Neural progenitor cell (in vitro differentiated cells): ENCODE data around the gene PPP2CA. TPM values are rescaled to one million over a fixed set of nuclear protein-coding genes. Genes with fewer than 3 reads are reported as not detected.
"Not testable (repeated sequence)": the region's sequence is repeated elsewhere in the genome, so short reads cannot be mapped to it uniquely, and the experiment has no call there.

Source experiments
- DNase-seq: peaks from one replicate; pipeline ENCODE4 v3.0.0-alpha.2; 2016; ENCODE audit warnings: low spot score
- H2AFZ ChIP-seq: fragments of 200-600 bp; sonication (generic); replicated peaks from 2 replicates; pipeline ENCODE4 v1.6.1; 2016; ENCODE audit warnings: antibody characterized with exemption
- H3F3A ChIP-seq: fragments of 200-600 bp; sonication (generic); 2 replicates; pipeline ENCODE4 v1.6.1; 2016; ENCODE audit warnings: antibody characterized with exemption, low read depth
- H3K27ac ChIP-seq: fragments of 200-600 bp; sonication (generic); 2 replicates; pipeline ENCODE4 v1.5.1; 2016; ENCODE audit warnings: mild to moderate bottlenecking
- H3K27me3 ChIP-seq: fragments of 200-600 bp; sonication (generic); 2 replicates; pipeline ENCODE4 v1.6.1; 2016; ENCODE audit warnings: mild to moderate bottlenecking, moderate library complexity
- H3K36me3 ChIP-seq: fragments of 200-600 bp; sonication (generic); 2 replicates; pipeline ENCODE4 v1.5.1; 2016
- H3K4me1 ChIP-seq: fragments of 200-600 bp; sonication (generic); 2 replicates; pipeline ENCODE4 v1.6.1; 2016; ENCODE audit warnings: mixed run types
- H3K4me2 ChIP-seq: fragments of 200-600 bp; sonication (generic); 2 replicates; pipeline ENCODE4 v1.6.1; 2016
- H3K4me3 ChIP-seq: fragments of 200-600 bp; sonication (generic); 2 replicates; pipeline ENCODE4 v1.5.1; 2016
- H3K79me2 ChIP-seq: fragments of 200-600 bp; sonication (generic); 2 replicates; pipeline ENCODE4 v1.6.1; 2016; ENCODE audit warnings: low read depth
- H3K9ac ChIP-seq: fragments of 200-600 bp; sonication (generic); 2 replicates; pipeline ENCODE4 v1.6.1; 2016
- H3K9me3 ChIP-seq: fragments of 200-600 bp; sonication (generic); 2 replicates; pipeline ENCODE4 v1.5.1; 2016; ENCODE audit warnings: low read depth
- H4K20me1 ChIP-seq: fragments of 200-600 bp; sonication (generic); 2 replicates; pipeline ENCODE4 v1.6.1; 2016; ENCODE audit warnings: low read depth
- H3K27ac Mint-ChIP-seq: 3 replicates; pipeline ENCODE4 v1.8.0; 2021; ENCODE audit warnings: mixed read lengths
- H3K27me3 Mint-ChIP-seq: 2 replicates; pipeline ENCODE4 v1.8.0; 2022; ENCODE audit warnings: low read depth, mild to moderate bottlenecking, inconsistent platforms, moderate library complexity, mixed read lengths; ENCODE audit not compliant: insufficient read depth
- H3K36me3 Mint-ChIP-seq: 3 replicates; pipeline ENCODE4 v1.8.0; 2021; ENCODE audit warnings: mixed read lengths
- H3K4me1 Mint-ChIP-seq: 3 replicates; pipeline ENCODE4 v1.8.0; 2021; ENCODE audit warnings: mixed read lengths
- H3K4me3 Mint-ChIP-seq: 3 replicates; pipeline ENCODE4 v1.8.0; 2021; ENCODE audit warnings: mild to moderate bottlenecking, moderate library complexity, mixed read lengths
- H3K9me3 Mint-ChIP-seq: 3 replicates; pipeline ENCODE4 v1.8.0; 2020; ENCODE audit warnings: mixed read lengths
- EZH2 ChIP-seq: fragments of 200-600 bp; sonication (generic); IDR thresholded peaks from 2 replicates; pipeline ENCODE4 v1.6.1; 2017; ENCODE audit warnings: antibody characterized with exemption, mild to moderate bottlenecking, moderate library complexity
- EZH2phosphoT487 ChIP-seq: fragments of 200-600 bp; sonication (generic); IDR thresholded peaks from 2 replicates; pipeline ENCODE4 v1.6.1; 2017; ENCODE audit warnings: antibody characterized with exemption
- total RNA-seq: library from RNA; depleted of rRNA; stranded (reverse); fragments of >200 nt; gene quantifications from 2 replicates; pipeline ENCODE4 v1.2.3, GENCODE V29; 2015; ENCODE audit warnings: low replicate concordance
- TF ChIP-seq, protein P1 (sequence below): fragments of 200-600 bp; sonication (generic); IDR thresholded peaks from 2 replicates; pipeline ENCODE4 v1.5.1; 2017; ENCODE audit warnings: antibody characterized with exemption, mild to moderate bottlenecking

Gene PPP2CA
- total RNA-seq, 1 donor from 2014 or later, result 216 TPM

DNA sequence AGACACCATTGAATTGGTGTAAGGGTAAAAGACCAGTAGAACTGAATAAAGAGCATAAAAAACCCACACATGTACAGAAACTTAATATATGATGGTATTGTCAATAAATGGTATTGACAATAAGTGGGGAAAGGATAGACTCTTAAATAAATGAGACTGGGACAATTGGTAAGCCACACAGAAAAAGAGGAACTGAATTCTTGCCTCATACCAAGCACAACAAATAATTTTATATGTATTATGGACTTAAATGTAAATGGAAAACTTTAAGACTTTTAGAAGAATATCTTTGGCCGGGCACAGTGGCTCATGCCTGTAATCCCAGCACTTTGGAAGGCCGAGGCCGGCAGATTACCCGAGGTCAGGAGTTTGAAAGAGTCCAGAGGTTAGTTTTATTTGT is 37.9 kb upstream of the PPP2CA start:
- H3F3A ChIP-seq, result no peaks in the 10 kb centered on the region
- no peaks in the 10 kb centered on the region for H3K9me3 ChIP-seq
- no peak overlapping the region for H3K4me2 ChIP-seq
- H3K4me1 ChIP-seq, result no peaks in the 10 kb centered on the region
- Mint-ChIP-seq H3K27me3 (peaks cover 2% of the 10 kb centered on the region), H3K4me3 (no peak overlapping the region), H3K9me3 (peaks cover 26% of the 10 kb centered on the region), H3K4me1 (no peaks in the 10 kb centered on the region), H3K36me3 (no peaks in the 10 kb centered on the region), H3K27ac (no peak overlapping the region)
- no peak for DNase-seq
- TF ChIP-seq, protein P1, sequence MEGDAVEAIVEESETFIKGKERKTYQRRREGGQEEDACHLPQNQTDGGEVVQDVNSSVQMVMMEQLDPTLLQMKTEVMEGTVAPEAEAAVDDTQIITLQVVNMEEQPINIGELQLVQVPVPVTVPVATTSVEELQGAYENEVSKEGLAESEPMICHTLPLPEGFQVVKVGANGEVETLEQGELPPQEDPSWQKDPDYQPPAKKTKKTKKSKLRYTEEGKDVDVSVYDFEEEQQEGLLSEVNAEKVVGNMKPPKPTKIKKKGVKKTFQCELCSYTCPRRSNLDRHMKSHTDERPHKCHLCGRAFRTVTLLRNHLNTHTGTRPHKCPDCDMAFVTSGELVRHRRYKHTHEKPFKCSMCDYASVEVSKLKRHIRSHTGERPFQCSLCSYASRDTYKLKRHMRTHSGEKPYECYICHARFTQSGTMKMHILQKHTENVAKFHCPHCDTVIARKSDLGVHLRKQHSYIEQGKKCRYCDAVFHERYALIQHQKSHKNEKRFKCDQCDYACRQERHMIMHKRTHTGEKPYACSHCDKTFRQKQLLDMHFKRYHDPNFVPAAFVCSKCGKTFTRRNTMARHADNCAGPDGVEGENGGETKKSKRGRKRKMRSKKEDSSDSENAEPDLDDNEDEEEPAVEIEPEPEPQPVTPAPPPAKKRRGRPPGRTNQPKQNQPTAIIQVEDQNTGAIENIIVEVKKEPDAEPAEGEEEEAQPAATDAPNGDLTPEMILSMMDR, result no peak
- TF ChIP-seq EZH2 (no peak), EZH2phosphoT487 (no peak)
- no peak overlapping the region for H2AFZ ChIP-seq
- H3K27ac ChIP-seq, result no peak overlapping the region
- no peak overlapping the region for H3K4me3 ChIP-seq
- H4K20me1 ChIP-seq, result no peaks in the 10 kb centered on the region
- H3K36me3 ChIP-seq, result no peaks in the 10 kb centered on the region
- no peaks in the 10 kb centered on the region for H3K79me2 ChIP-seq
- H3K9ac ChIP-seq, result no peak overlapping the region
- H3K27me3 ChIP-seq, result no peaks in the 10 kb centered on the region

DNA sequence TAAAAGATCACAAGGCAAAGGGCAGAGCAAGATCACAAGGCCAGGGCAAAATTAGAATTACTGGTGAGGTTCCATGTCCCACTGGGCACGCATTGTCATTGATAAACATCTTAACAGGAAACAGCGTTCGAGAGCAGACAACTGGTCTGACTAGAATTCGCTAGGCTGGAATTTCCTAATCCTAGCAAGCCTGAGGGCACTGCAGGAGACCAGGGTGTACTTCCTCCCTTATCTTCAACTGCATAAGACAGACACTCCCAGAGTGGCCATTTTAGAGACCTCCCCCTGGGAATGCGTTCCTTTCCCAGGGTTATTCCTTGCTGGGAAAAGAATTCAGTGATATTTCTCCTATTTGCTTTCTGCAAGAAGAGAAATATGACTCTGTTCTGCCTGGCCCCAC is 36.8 kb upstream of the PPP2CA start:
- H3K36me3 Mint-ChIP-seq, H3F3A ChIP-seq, H3K9ac ChIP-seq, DNase-seq, H3K4me1 ChIP-seq, H3K4me3 Mint-ChIP-seq, H4K20me1 ChIP-seq, H3K36me3 ChIP-seq, H3K27ac ChIP-seq, H3K79me2 ChIP-seq, H3K27ac Mint-ChIP-seq, H3K4me2 ChIP-seq, H3K27me3 Mint-ChIP-seq, H3K4me3 ChIP-seq, H3K4me1 Mint-ChIP-seq, H3K9me3 ChIP-seq, H2AFZ ChIP-seq, H3K27me3 ChIP-seq: not testable (repeated sequence)
- peaks cover 26% of the 10 kb centered on the region for H3K9me3 Mint-ChIP-seq

DNA sequence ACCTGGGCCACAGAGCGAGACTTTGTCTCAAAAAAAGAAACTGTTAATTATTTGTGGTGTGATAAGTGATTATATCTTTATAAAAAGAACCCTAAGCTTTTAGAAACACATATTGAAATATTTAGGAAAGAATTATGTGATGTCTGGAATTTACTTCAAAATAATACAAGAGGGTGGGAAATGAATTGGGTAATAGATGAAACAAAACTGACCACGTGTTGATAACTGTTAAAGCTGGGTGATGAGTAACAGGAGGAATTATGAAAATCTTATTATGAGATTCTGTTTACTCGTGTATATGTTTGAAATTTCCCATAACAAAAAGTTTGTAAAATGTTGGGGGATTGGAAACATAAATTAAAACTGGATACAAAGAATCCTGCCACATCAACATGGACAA is 33.0 kb upstream of the PPP2CA start:
- TF ChIP-seq, protein P1, result no peak
- no peak for TF ChIP-seq EZH2phosphoT487
- TF ChIP-seq EZH2, result no peak

DNA sequence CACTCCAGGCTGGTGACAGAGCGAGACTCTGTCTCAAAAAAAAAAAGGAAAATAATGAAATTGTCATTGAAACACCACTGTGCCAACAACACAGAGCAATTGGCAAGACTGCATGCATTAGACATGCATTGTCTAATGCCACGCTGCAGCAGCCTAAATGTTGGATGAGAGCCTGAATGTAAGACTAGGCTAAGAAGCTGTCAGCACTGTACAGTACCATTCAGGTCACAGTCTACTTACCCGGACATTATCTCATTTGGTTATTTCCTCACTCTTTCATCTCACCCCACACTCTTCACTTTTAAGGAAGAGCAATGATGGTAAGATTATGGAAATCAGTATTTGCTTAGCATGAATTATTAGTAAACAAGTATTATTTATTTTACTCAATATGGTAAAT is 31.3 kb upstream of the PPP2CA start:
- Mint-ChIP-seq H3K27ac (no peak overlapping the region), H3K9me3 (peaks cover 9% of the 10 kb centered on the region), H3K27me3 (no peaks in the 10 kb centered on the region), H3K4me1 (no peaks in the 10 kb centered on the region), H3K4me3 (no peak overlapping the region), H3K36me3 (no peaks in the 10 kb centered on the region)
- TF ChIP-seq EZH2phosphoT487 (no peak), EZH2 (no peak)
- TF ChIP-seq, protein P1, result no peak
- H3K27ac ChIP-seq, result no peak overlapping the region
- DNase-seq, result no peak
- H2AFZ ChIP-seq, result no peak overlapping the region
- H3K4me3 ChIP-seq, result no peak overlapping the region
- H3K4me2 ChIP-seq, result no peak overlapping the region
- H3K9me3 ChIP-seq, result no peaks in the 10 kb centered on the region
- no peaks in the 10 kb centered on the region for H3K36me3 ChIP-seq
- H3F3A ChIP-seq, result no peaks in the 10 kb centered on the region
- H3K9ac ChIP-seq, result no peak overlapping the region
- H3K79me2 ChIP-seq, result no peaks in the 10 kb centered on the region
- no peaks in the 10 kb centered on the region for H3K27me3 ChIP-seq
- no peaks in the 10 kb centered on the region for H3K4me1 ChIP-seq
- H4K20me1 ChIP-seq, result no peaks in the 10 kb centered on the region

More for the DNA sequence above, 33.0 kb upstream of the PPP2CA start:
- no peak overlapping the region for H3K27ac Mint-ChIP-seq
- Histone ChIP-seq H4K20me1 (no peaks in the 10 kb centered on the region), H3K4me1 (no peaks in the 10 kb centered on the region), H3F3A (no peaks in the 10 kb centered on the region), H3K9me3 (no peaks in the 10 kb centered on the region), H2AFZ (no peak overlapping the region), H3K79me2 (no peaks in the 10 kb centered on the region), H3K36me3 (no peaks in the 10 kb centered on the region), H3K27me3 (no peaks in the 10 kb centered on the region), H3K4me3 (no peak overlapping the region), H3K27ac (no peak overlapping the region), H3K4me2 (no peak overlapping the region), H3K9ac (no peak overlapping the region)
- H3K4me3 Mint-ChIP-seq, result no peak overlapping the region
- H3K9me3 Mint-ChIP-seq, result peaks cover 21% of the 10 kb centered on the region
- no peaks in the 10 kb centered on the region for H3K4me1 Mint-ChIP-seq
- no peak for DNase-seq
- peaks cover 2% of the 10 kb centered on the region for H3K27me3 Mint-ChIP-seq
- H3K36me3 Mint-ChIP-seq, result no peaks in the 10 kb centered on the region
